ENCODE results near the gene XPO5. TPM values are rescaled to one million over a fixed set of nuclear protein-coding genes. Genes with fewer than 3 reads are reported as not detected.
"Not testable (repeated sequence)": the region's sequence is repeated elsewhere in the genome, so short reads cannot be mapped to it uniquely, and the experiment has no call there.

Gene XPO5
- total and polyA plus RNA-seq, 7 experiments from 2014 or later, result 9.3 to 107 (median 39.9) TPM

GRCh38 chr6:43593938-43594337, 18.1 kb upstream of the XPO5 start:
- Histone ChIP-seq H3K4me3 (ENCODE audit: low read length) (no peak overlapping the region), H3K4me1 (ENCODE audit: control insufficient read depth in 2 of 2, insufficient read depth in 2 of 2, low read length in 2 of 2) (no peaks in the 10 kb centered on the region), H3K36me3 (ENCODE audit: control insufficient read depth in 2 of 3, insufficient read depth in 3 of 3, low read length in 3 of 3) (peaks cover 0 to 15% (median 0%) of the 10 kb centered on the region in 3 experiments), H3K9me3 (ENCODE audit: control insufficient read depth in 2 of 3, low read length in 3 of 3) (no peaks in the 10 kb centered on the region), H3K27ac (ENCODE audit: low read depth, low read length) (no peak overlapping the region), H3K27me3 (ENCODE audit: control insufficient read depth in 2 of 2, insufficient read depth in 2 of 2, low read length in 2 of 2) (no peaks in the 10 kb centered on the region)
- Mint-ChIP-seq H3K36me3 (peaks cover 0 to 27% (median 12%) of the 10 kb centered on the region in 5 donors), H3K4me3 (no peak overlapping the region), H3K27me3 (no peaks in the 10 kb centered on the region), H3K27ac (no peak overlapping the region), H3K9me3 (no peaks in the 10 kb centered on the region), H3K4me1 (peaks cover 0 to 10% (median 0%) of the 10 kb centered on the region in 7 donors)
- ATAC-seq (no peak), DNase-seq (no peak)
- ChIA-PET POLR2A (no interaction called here), CTCF (no interaction called here)
- intact Hi-C loops (cut with micrococcal nuclease), result no loop called here

GRCh38 chr6:43589564-43589963, 13.7 kb upstream of the XPO5 start:
- intact Hi-C loops (cut with micrococcal nuclease); H3K4me3 Mint-ChIP-seq; POLR2A ChIA-PET; H3K9me3 Mint-ChIP-seq; H3K27me3 ChIP-seq (ENCODE audit: control insufficient read depth in 2 of 2, insufficient read depth in 2 of 2, low read length in 2 of 2); H3K4me1 ChIP-seq (ENCODE audit: control insufficient read depth in 2 of 2, insufficient read depth in 2 of 2, low read length in 2 of 2); DNase-seq; H3K27ac ChIP-seq (ENCODE audit: low read depth, low read length); H3K27ac Mint-ChIP-seq; ATAC-seq; H3K9me3 ChIP-seq (ENCODE audit: control insufficient read depth in 2 of 3, low read length in 3 of 3); H3K4me3 ChIP-seq (ENCODE audit: low read length); H3K27me3 Mint-ChIP-seq: not testable (repeated sequence)
- H3K36me3 ChIP-seq (ENCODE audit: control insufficient read depth in 2 of 3, insufficient read depth in 3 of 3, low read length in 3 of 3), result peaks cover 0 to 42% (median 4%) of the 10 kb centered on the region in 3 experiments
- CTCF ChIA-PET, result interaction anchor here (0.6 kb wide), 1 partner anchor 16 kb away, joined by 3 read pairs; no protein-coding TSS in a partner anchor
- Mint-ChIP-seq H3K36me3 (peaks cover 0 to 35% (median 30%) of the 10 kb centered on the region in 5 donors), H3K4me1 (peaks cover 9 to 34% (median 11%) of the 10 kb centered on the region in 7 donors)

GRCh38 chr6:43588194-43588593, 12.4 kb upstream of the XPO5 start:
- ChIA-PET POLR2A (no interaction called here), CTCF (no interaction called here)
- no peak overlapping the region for H3K27ac ChIP-seq (ENCODE audit: low read depth, low read length)
- peaks cover 0 to 55% (median 4%) of the 10 kb centered on the region in 3 experiments for H3K36me3 ChIP-seq (ENCODE audit: control insufficient read depth in 2 of 3, insufficient read depth in 3 of 3, low read length in 3 of 3)
- Mint-ChIP-seq H3K27ac (no peak overlapping the region), H3K27me3 (no peaks in the 10 kb centered on the region), H3K36me3 (peaks cover 0 to 46% (median 39%) of the 10 kb centered on the region in 5 donors), H3K4me1 (peaks cover 16 to 48% (median 21%) of the 10 kb centered on the region in 7 donors), H3K9me3 (no peaks in the 10 kb centered on the region), H3K4me3 (no peak overlapping the region)
- intact Hi-C loops (cut with micrococcal nuclease), result no loop called here
- no peak overlapping the region for H3K4me3 ChIP-seq (ENCODE audit: low read length)
- peaks cover 9 to 18% of the 10 kb centered on the region in 2 donors for H3K4me1 ChIP-seq (ENCODE audit: control insufficient read depth in 2 of 2, insufficient read depth in 2 of 2, low read length in 2 of 2)
- H3K9me3 ChIP-seq (ENCODE audit: control insufficient read depth in 2 of 3, low read length in 3 of 3), result no peaks in the 10 kb centered on the region
- ATAC-seq (no peak), DNase-seq (no peak)
- H3K27me3 ChIP-seq (ENCODE audit: control insufficient read depth in 2 of 2, insufficient read depth in 2 of 2, low read length in 2 of 2), result no peaks in the 10 kb centered on the region

DNA sequence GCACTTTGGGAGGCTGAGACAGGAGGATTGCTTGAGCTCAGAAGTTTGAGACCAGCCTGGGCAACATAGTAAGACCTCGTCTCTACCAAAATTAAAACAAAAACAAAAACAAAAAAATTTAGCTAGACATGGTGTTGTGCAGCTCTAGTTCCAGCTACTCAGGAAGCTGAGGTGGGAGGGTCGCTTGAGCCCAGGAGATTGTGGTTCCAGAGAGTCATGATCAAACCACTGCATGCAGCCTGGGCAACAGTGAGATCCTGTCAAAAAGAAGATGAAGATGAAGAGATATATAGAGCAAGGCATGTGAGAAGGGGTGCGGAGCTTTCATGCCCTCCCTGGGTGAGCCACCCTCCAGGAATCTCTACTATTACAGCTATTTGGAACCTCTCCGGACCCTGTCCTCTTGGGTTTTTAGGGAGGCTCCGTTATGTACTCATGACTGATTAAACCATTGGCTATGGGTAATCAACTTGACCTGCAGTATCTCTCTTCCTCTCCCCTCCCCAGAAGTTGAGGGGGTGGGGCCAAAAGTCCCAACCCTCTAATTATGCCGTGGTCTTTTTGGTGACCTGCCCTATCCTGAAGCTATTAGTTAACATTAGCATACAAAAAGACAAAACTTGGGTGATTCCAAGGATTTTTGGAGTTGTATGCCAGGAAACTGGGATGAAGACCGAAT, 9.2 kb upstream of the XPO5 start:
- no peaks in the 10 kb centered on the region for H3K27me3 ChIP-seq (ENCODE audit: control insufficient read depth in 2 of 2, insufficient read depth in 2 of 2, low read length in 2 of 2)
- H3K36me3 ChIP-seq (ENCODE audit: control insufficient read depth in 2 of 3, insufficient read depth in 3 of 3, low read length in 3 of 3), result peaks cover 0 to 46% (median 4%) of the 10 kb centered on the region in 3 experiments
- peak overlapping the region; percentile 56 to 90 (median 70) for H3K27ac Mint-ChIP-seq
- H3K4me3 ChIP-seq (ENCODE audit: low read length), result no peak overlapping the region
- DNase-seq (no peak), ATAC-seq (peak; percentile 54)
- no peaks in the 10 kb centered on the region for H3K27me3 Mint-ChIP-seq
- H3K4me1 ChIP-seq (ENCODE audit: control insufficient read depth in 2 of 2, insufficient read depth in 2 of 2, low read length in 2 of 2), result peaks cover 9 to 18% of the 10 kb centered on the region in 2 donors
- no peaks in the 10 kb centered on the region for H3K9me3 ChIP-seq (ENCODE audit: control insufficient read depth in 2 of 3, low read length in 3 of 3)
- intact Hi-C loops (cut with micrococcal nuclease), result no loop called here
- CTCF ChIA-PET, result interaction anchor here (0.6 to 1.5 kb wide), 2 partner anchors 18 to 1038 kb away, joined by 3 read pairs; no protein-coding TSS in a partner anchor
- no peak overlapping the region for H3K27ac ChIP-seq (ENCODE audit: low read depth, low read length)
- peaks cover 0 to 44% (median 36%) of the 10 kb centered on the region in 5 donors for H3K36me3 Mint-ChIP-seq
- no peaks in the 10 kb centered on the region for H3K9me3 Mint-ChIP-seq
- peaks cover 16 to 55% (median 21%) of the 10 kb centered on the region in 7 donors for H3K4me1 Mint-ChIP-seq
- POLR2A ChIA-PET, result interaction anchor here (1.1 kb wide), 2 partner anchors 9 to 65 kb away, joined by 3 to 5 read pairs; partner anchors contain the start of genes POLH and XPO5
- peak overlapping the region in 8 of 10 donors; percentile 26 to 74 (median 37) for H3K4me3 Mint-ChIP-seq

- Histone ChIP-seq H3K4me3 (ENCODE audit: low read length) (no peak overlapping the region), H3K27ac (ENCODE audit: low read depth, low read length) (no peak overlapping the region), H3K27me3 (ENCODE audit: control insufficient read depth in 2 of 2, insufficient read depth in 2 of 2, low read length in 2 of 2) (no peaks in the 10 kb centered on the region), H3K9me3 (ENCODE audit: control insufficient read depth in 2 of 3, low read length in 3 of 3) (no peaks in the 10 kb centered on the region), H3K4me1 (ENCODE audit: control insufficient read depth in 2 of 2, insufficient read depth in 2 of 2, low read length in 2 of 2) (peaks cover 14 to 27% of the 10 kb centered on the region in 2 donors), H3K36me3 (ENCODE audit: control insufficient read depth in 2 of 3, insufficient read depth in 3 of 3, low read length in 3 of 3) (peaks cover 0 to 36% (median 4%) of the 10 kb centered on the region in 3 experiments)
- ATAC-seq (no peak), DNase-seq (no peak)
- ChIA-PET CTCF (no interaction called here), POLR2A (no interaction called here)
- Mint-ChIP-seq H3K36me3 (peaks cover 0 to 46% (median 28%) of the 10 kb centered on the region in 5 donors), H3K4me3 (peak overlapping the region in 1 of 10 donors; percentile 23), H3K4me1 (peaks cover 26 to 59% (median 36%) of the 10 kb centered on the region in 7 donors), H3K27me3 (no peaks in the 10 kb centered on the region), H3K27ac (peak overlapping the region in 3 of 9 donors; percentile 52 to 69 (median 57)), H3K9me3 (no peaks in the 10 kb centered on the region)
- intact Hi-C loops (cut with micrococcal nuclease), result no loop called here
These were observed 7.1 kb upstream of the XPO5 start for GRCh38 chr6:43582911-43583310.

- Histone ChIP-seq H3K9me3 (ENCODE audit: control insufficient read depth in 2 of 3, low read length in 3 of 3) (no peaks in the 10 kb centered on the region), H3K4me3 (ENCODE audit: low read length) (no peak overlapping the region), H3K4me1 (ENCODE audit: control insufficient read depth in 2 of 2, insufficient read depth in 2 of 2, low read length in 2 of 2) (peaks cover 20 to 27% of the 10 kb centered on the region in 2 donors), H3K27me3 (ENCODE audit: control insufficient read depth in 2 of 2, insufficient read depth in 2 of 2, low read length in 2 of 2) (no peaks in the 10 kb centered on the region), H3K27ac (ENCODE audit: low read depth, low read length) (no peak overlapping the region), H3K36me3 (ENCODE audit: control insufficient read depth in 2 of 3, insufficient read depth in 3 of 3, low read length in 3 of 3) (peaks cover 0 to 19% (median 0%) of the 10 kb centered on the region in 3 experiments)
- intact Hi-C loops (cut with micrococcal nuclease), result loop anchor here (5.0 to 10.0 kb wide), 5 partner anchors 124 to 567 kb away; partner anchors contain the start of genes DLK2 (in 1 of the 2), KLHDC3 (in 1 of the 2), MEA1 (in 1 of the 2) and SRF (in 1 of the 2)
- peak overlapping the region in 3 of 9 donors; percentile 4 to 42 (median 8) for H3K27ac Mint-ChIP-seq
- peaks cover 0 to 36% (median 14%) of the 10 kb centered on the region in 5 donors for H3K36me3 Mint-ChIP-seq
- ATAC-seq, result no peak
- POLR2A ChIA-PET, result no interaction called here
- H3K9me3 Mint-ChIP-seq, result no peaks in the 10 kb centered on the region
- H3K4me3 Mint-ChIP-seq, result peak overlapping the region in 3 of 10 donors; percentile 3 to 71 (median 42)
- H3K4me1 Mint-ChIP-seq, result peaks cover 20 to 50% (median 37%) of the 10 kb centered on the region in 7 donors
- DNase-seq, result no peak
- CTCF ChIA-PET, result no interaction called here
- no peaks in the 10 kb centered on the region for H3K27me3 Mint-ChIP-seq
These were observed 3.3 kb upstream of the XPO5 start for GRCh38 chr6:43579171-43579570.
